ENCODE data around the gene ZNF146. TPM values are rescaled to one million over a fixed set of nuclear protein-coding genes. Genes with fewer than 3 reads are reported as not detected.
A peak's percentile ranks its signal among the peaks of the same experiment; 100 is the strongest.

Gene ZNF146
- total RNA-seq, 2 donors from 2014 or later, result 46.9 to 83.6 TPM

GRCh38 chr19:36256853-36257519, 42.1 kb downstream of the ZNF146 start:
- Histone ChIP-seq H3K27me3 (replicated peaks; ENCODE audit: insufficient read depth) (no peaks in the 10 kb centered on the region), H3K9me3 (no peaks in the 10 kb centered on the region), H3K36me3 (no peaks in the 10 kb centered on the region), H3K4me3 (peak overlapping the region; percentile 32 to 34), H3K4me1 (replicated peaks) (no peaks in the 10 kb centered on the region), H3K27ac (no peak overlapping the region)
- TF ChIP-seq CTCF (IDR thresholded peaks at IDR 0.05) (no peak), POLR2AphosphoS5 (IDR thresholded peaks at IDR 0.05) (no peak), POLR2A (IDR thresholded peaks at IDR 0.05) (no peak)
- intact Hi-C loops (cut with DNase I), result no loop called here
- 71% methylated on average over 39 of the region's 42 CpGs for WGBS
- DNase-seq (ENCODE audit: low spot score), result no peak

GRCh38 chr19:36257520-36257876, 42.6 kb downstream of the ZNF146 start:
- Histone ChIP-seq H3K4me1 (replicated peaks) (no peaks in the 10 kb centered on the region), H3K9me3 (no peaks in the 10 kb centered on the region), H3K4me3 (peak overlapping the region; percentile 32 to 34), H3K36me3 (no peaks in the 10 kb centered on the region), H3K27ac (no peak overlapping the region), H3K27me3 (replicated peaks; ENCODE audit: insufficient read depth) (no peaks in the 10 kb centered on the region)
- TF ChIP-seq CTCF (IDR thresholded peaks at IDR 0.05), result no peak
- no peak for TF ChIP-seq POLR2AphosphoS5 (IDR thresholded peaks at IDR 0.05)
- TF ChIP-seq POLR2A (IDR thresholded peaks at IDR 0.05), result no peak
- intact Hi-C loops (cut with DNase I), result no loop called here
- DNase-seq (ENCODE audit: low spot score), result no peak
- 22% methylated on average over 16 of the region's 37 CpGs for WGBS

GRCh38 chr19:36258028-36258875, 43.3 kb downstream of the ZNF146 start:
- Histone ChIP-seq H3K27ac (no peak overlapping the region), H3K4me3 (peak overlapping the region in 1 of 2 donors; percentile 32), H3K27me3 (replicated peaks; ENCODE audit: insufficient read depth) (no peaks in the 10 kb centered on the region), H3K4me1 (replicated peaks) (no peaks in the 10 kb centered on the region), H3K36me3 (no peaks in the 10 kb centered on the region), H3K9me3 (no peaks in the 10 kb centered on the region)
- intact Hi-C loops (cut with DNase I), result no loop called here
- TF ChIP-seq CTCF (IDR thresholded peaks at IDR 0.05) (no peak), POLR2A (IDR thresholded peaks at IDR 0.05) (no peak), POLR2AphosphoS5 (IDR thresholded peaks at IDR 0.05) (no peak)
- WGBS, result 88% methylated on average over 29 of the region's 29 CpGs
- DNase-seq (ENCODE audit: low spot score), result no peak

GRCh38 chr19:36259211-36259610, 44.3 kb downstream of the ZNF146 start:
- intact Hi-C loops (cut with DNase I), result no loop called here
- H3K36me3 ChIP-seq, result no peaks in the 10 kb centered on the region
- H3K27me3 ChIP-seq (replicated peaks; ENCODE audit: insufficient read depth), result no peaks in the 10 kb centered on the region
- no peaks in the 10 kb centered on the region for H3K9me3 ChIP-seq
- H3K27ac ChIP-seq, result no peak overlapping the region
- no peaks in the 10 kb centered on the region for H3K4me1 ChIP-seq (replicated peaks)
- 96% methylated on average over 20 of the region's 20 CpGs for WGBS
- no peak for DNase-seq (ENCODE audit: low spot score)
- H3K4me3 ChIP-seq, result no peak overlapping the region
- TF ChIP-seq POLR2A (IDR thresholded peaks at IDR 0.05) (no peak), CTCF (IDR thresholded peaks at IDR 0.05) (no peak), POLR2AphosphoS5 (IDR thresholded peaks at IDR 0.05) (no peak)

All from prostate gland (tissue), 2 donors.